GM12872 (cell line): Measurements from ENCODE around the gene RFXAP.

Experiments used
- CTCF ChIP-seq: IDR thresholded peaks from 3 replicates; pipeline ENCODE4 v1.5.1; 2011; ENCODE audit warnings: low read depth, mild to moderate bottlenecking, low read length, moderate library complexity; ENCODE audit not compliant: insufficient read depth

Gene RFXAP

GRCh38 chr13:36783890-36784289, 35.1 kb upstream of the RFXAP start:
- no peak for TF ChIP-seq CTCF

GRCh38 chr13:36787181-36787580, 31.8 kb upstream of the RFXAP start:
- no peak for TF ChIP-seq CTCF

- no peak for TF ChIP-seq CTCF
Measured at GRCh38 chr13:36788276-36788675, 30.7 kb upstream of the RFXAP start.

- no peak for TF ChIP-seq CTCF
Measured at GRCh38 chr13:36789061-36789460, 30.0 kb upstream of the RFXAP start.

- no peak for TF ChIP-seq CTCF
Measured at GRCh38 chr13:36789730-36790129, 29.3 kb upstream of the RFXAP start.

- no peak for TF ChIP-seq CTCF
Measured at GRCh38 chr13:36794706-36795105, 24.3 kb upstream of the RFXAP start.

- TF ChIP-seq CTCF, result no peak
Measured at GRCh38 chr13:36795463-36795862, 23.6 kb upstream of the RFXAP start.

GRCh38 chr13:36796052-36796451, 23.0 kb upstream of the RFXAP start:
- TF ChIP-seq CTCF, result no peak
